H1 (cell line): ENCODE results near the gene GRIP1. TPM values are rescaled to one million over a fixed set of nuclear protein-coding genes. Genes with fewer than 3 reads are reported as not detected.

Source experiments
- CTCF ChIA-PET: fragments of 300-600 bp; sonication (Branson Sonifier 250); formaldehyde crosslinking; loops from one replicate; lab custom pipeline; 2021; ENCODE audit not compliant: partially characterized antibody; lab: Charles Lee
- POLR2A ChIA-PET: fragments of 300-600 bp; sonication (Branson Sonifier 250); formaldehyde crosslinking; loops from one replicate; lab custom pipeline; 2021; ENCODE audit warnings: inconsistent platforms; ENCODE audit not compliant: partially characterized antibody; lab: Charles Lee
- DNase-seq, 2 experiments: peaks; one replicate each; pipeline versions ENCODE4 v3.0.0 to v3.0.0-alpha.2; 2010 to 2022; ENCODE audit warnings: low spot score in 2 of 2, low read depth in 1 of 2, mixed read lengths in 1 of 2
- FAIRE-seq: peaks from 2 replicates; lab custom pipeline; 2011; peaks lifted over from hg19 to GRCh38; lab: Jason Lieb, UNC
- H2AFZ ChIP-seq: 2 replicates; pipeline ENCODE4 v1.8.1; 2012; ENCODE audit warnings: low read length, inconsistent platforms
- H2AK5ac ChIP-seq: 2 replicates; pipeline ENCODE4 v1.6.1; 2013; ENCODE audit warnings: low read depth, low read length
- H2BK120ac ChIP-seq: replicated peaks from 2 replicates; pipeline ENCODE3; 2013; ENCODE audit warnings: low read depth, low read length, inconsistent platforms
- H2BK12ac ChIP-seq: 2 replicates; pipeline ENCODE4 v1.6.1; 2013; ENCODE audit warnings: low read depth, low read length
- H2BK15ac ChIP-seq: 2 replicates; pipeline ENCODE4 v1.6.1; 2013; ENCODE audit warnings: low read length
- H2BK20ac ChIP-seq: 2 replicates; pipeline ENCODE4 v1.6.1; 2013; ENCODE audit warnings: low read length
- H2BK5ac ChIP-seq: 2 replicates; pipeline ENCODE4 v1.6.1; 2013; ENCODE audit warnings: low read depth, low read length
- H3K14ac ChIP-seq: 2 replicates; pipeline ENCODE4 v1.6.1; 2013; ENCODE audit warnings: inconsistent platforms; ENCODE audit not compliant: insufficient read length
- H3K18ac ChIP-seq: 2 replicates; pipeline ENCODE4 v1.6.1; 2013; ENCODE audit warnings: low read length; ENCODE audit errors: extremely low read depth
- H3K23ac ChIP-seq: 2 replicates; pipeline ENCODE4 v1.6.1; 2013; ENCODE audit warnings: inconsistent platforms; ENCODE audit not compliant: insufficient read length
- H3K23me2 ChIP-seq: 2 replicates; pipeline ENCODE4 v1.6.1; 2013; ENCODE audit warnings: low read depth, low read length
- H3K27ac ChIP-seq: 2 replicates; pipeline ENCODE4 v1.6.1; 2011; ENCODE audit warnings: low read depth, low read length, inconsistent platforms
- H3K27me3 ChIP-seq, 4 experiments: replicated peaks in 1 of 4; 1 replicate in 1 of 4; 2 replicates in 3 of 4; pipeline versions ENCODE4 v1.6.1 to v1.8.1; 2011 to 2013; ENCODE audit warnings: low read length in 3 of 4, mild to moderate bottlenecking in 3 of 4, inconsistent platforms in 2 of 4, mixed read lengths in 2 of 4, moderate library complexity in 1 of 4; ENCODE audit not compliant: control insufficient read depth in 3 of 4, insufficient read depth in 3 of 4; ENCODE audit errors: extremely low read depth in 1 of 4
- H3K36me3 ChIP-seq, 4 experiments: 2 replicates each; pipeline versions ENCODE4 v1.6.1 to v1.8.1; 2011 to 2013; ENCODE audit warnings: mild to moderate bottlenecking in 4 of 4, low read length in 3 of 4, moderate library complexity in 2 of 4, control low read depth in 1 of 4, inconsistent platforms in 1 of 4; ENCODE audit not compliant: insufficient read depth in 4 of 4, control insufficient read depth in 2 of 4
- H3K4ac ChIP-seq: replicated peaks from 2 replicates; pipeline ENCODE3; 2013; ENCODE audit warnings: low read length, low read depth, mixed read lengths, inconsistent platforms; ENCODE audit not compliant: insufficient read length
- H3K4me1 ChIP-seq, 4 experiments: replicated peaks in 1 of 4; 1 replicate in 1 of 4; 2 replicates in 3 of 4; pipeline versions ENCODE4 v1.6.1 to v1.8.1; 2011 to 2013; ENCODE audit warnings: low read length in 3 of 4, inconsistent platforms in 2 of 4, mixed read lengths in 1 of 4; ENCODE audit not compliant: insufficient read depth in 4 of 4, control insufficient read depth in 3 of 4
- H3K4me2 ChIP-seq, 2 experiments: 2 replicates each; pipeline versions ENCODE4 v1.6.1 to v1.8.1; 2011 to 2013; ENCODE audit warnings: low read depth in 2 of 2, low read length in 2 of 2, control low read depth in 1 of 2, inconsistent platforms in 1 of 2, mild to moderate bottlenecking in 1 of 2; ENCODE audit not compliant: insufficient read depth in 1 of 2
- H3K4me3 ChIP-seq, 4 experiments: fragments of 200-600, 300-600 bp in 1 of 4; sonication (generic), shearing (Covaris generic), sonication (Bioruptor Twin) in 1 of 4; 2 replicates each; pipeline versions ENCODE4 v1.5.1 to v1.8.1; 2011 to 2016; ENCODE audit warnings: low read length in 4 of 4, low read depth in 3 of 4, control low read depth in 2 of 4, inconsistent platforms in 2 of 4, mild to moderate bottlenecking in 2 of 4, mixed read lengths in 1 of 4, moderate library complexity in 1 of 4; ENCODE audit not compliant: insufficient read depth in 2 of 4; ENCODE audit errors: extremely low read depth in 1 of 4
- H3K56ac ChIP-seq: replicated peaks from 2 replicates; pipeline ENCODE3; 2013; ENCODE audit warnings: low read depth, mild to moderate bottlenecking, mixed read lengths, low read length, inconsistent platforms; ENCODE audit not compliant: insufficient read length
- H3K79me1 ChIP-seq: 2 replicates; pipeline ENCODE4 v1.6.1; 2013; ENCODE audit warnings: low read depth, low read length, control low read depth
- H3K79me2 ChIP-seq, 2 experiments: 2 replicates each; pipeline versions ENCODE4 v1.6.1 to v1.8.1; 2012 to 2013; ENCODE audit warnings: low read length in 2 of 2, mild to moderate bottlenecking in 2 of 2, inconsistent platforms in 1 of 2; ENCODE audit not compliant: insufficient read depth in 2 of 2, control insufficient read depth in 1 of 2
- H3K9ac ChIP-seq, 4 experiments: replicated peaks in 1 of 4; 1 replicate in 1 of 4; 2 replicates in 3 of 4; pipeline versions ENCODE4 v1.6.1 to v1.8.1; 2011 to 2013; ENCODE audit warnings: low read depth in 3 of 4, low read length in 3 of 4, control low read depth in 2 of 4, mild to moderate bottlenecking in 2 of 4, moderate library complexity in 2 of 4, inconsistent platforms in 1 of 4; ENCODE audit errors: extremely low read depth in 1 of 4
- H3K9me3 ChIP-seq, 2 experiments: 2 replicates each; pipeline versions ENCODE4 v1.6.1 to v1.8.1; 2012 to 2013; ENCODE audit warnings: mild to moderate bottlenecking in 2 of 2, moderate library complexity in 2 of 2, control low read depth in 1 of 2, inconsistent platforms in 1 of 2, low read depth in 1 of 2, low read length in 1 of 2, mixed read lengths in 1 of 2; ENCODE audit not compliant: insufficient read depth in 2 of 2
- H4K20me1 ChIP-seq, 2 experiments: replicated peaks in 1 of 2; 2 replicates each; pipeline versions ENCODE3 to v1.8.1; 2011 to 2013; ENCODE audit warnings: inconsistent platforms in 2 of 2, low read length in 2 of 2, mild to moderate bottlenecking in 1 of 2; ENCODE audit not compliant: insufficient read depth in 2 of 2, control insufficient read depth in 1 of 2
- H4K5ac ChIP-seq: 2 replicates; pipeline ENCODE4 v1.6.1; 2013; ENCODE audit warnings: low read length, low read depth, mixed read lengths, inconsistent platforms; ENCODE audit not compliant: insufficient read length
- H4K8ac ChIP-seq: 2 replicates; pipeline ENCODE4 v1.8.0; 2013; ENCODE audit warnings: mild to moderate bottlenecking, moderate library complexity, low read length, inconsistent platforms; ENCODE audit not compliant: insufficient read depth; ENCODE audit errors: extremely low read depth
- H4K91ac ChIP-seq: replicated peaks from 2 replicates; pipeline ENCODE3; 2013; ENCODE audit warnings: low read length, mixed read lengths, inconsistent platforms; ENCODE audit not compliant: insufficient read length
- RAD21 ChIP-seq, 2 experiments: IDR thresholded peaks in 1 of 2; conservative IDR thresholded peaks in 1 of 2; 2 replicates each; pipeline ENCODE4 v1.6.1; 2011; ENCODE audit warnings: low read depth in 2 of 2, low read length in 2 of 2, improper control_type of control experiment in 1 of 2, inconsistent platforms in 1 of 2, mild to moderate bottlenecking in 1 of 2, moderate library complexity in 1 of 2
- SIN3A ChIP-seq, 2 experiments: IDR thresholded peaks in 1 of 2; conservative IDR thresholded peaks in 1 of 2; 2 replicates each; pipeline ENCODE4 v1.6.1; 2011 to 2012; ENCODE audit warnings: low read length in 2 of 2, improper control_type of control experiment in 1 of 2, low read depth in 1 of 2, mild to moderate bottlenecking in 1 of 2
- TBP ChIP-seq: IDR thresholded peaks from 2 replicates; pipeline ENCODE4 v1.6.1; 2011; ENCODE audit warnings: low read depth, low read length, improper control_type of control experiment
- WGBS, 2 experiments: shearing (Covaris generic) in 1 of 2; methylation state at CpG; one replicate each; pipeline versions ENCODE4 v1.1.6 to v1.1.7; 2013 to 2015; ENCODE audit warnings: low lambda C conversion rate in 2 of 2, mixed read lengths in 2 of 2, inconsistent platforms in 1 of 2, low coverage in 1 of 2, missing lambda C conversion rate in 1 of 2; ENCODE audit not compliant: insufficient replicate concordance in 2 of 2, insufficient coverage in 1 of 2, insufficient read length in 1 of 2; ENCODE audit errors: extremely low coverage in 1 of 2, missing lambda C conversion rate in 1 of 2; 5-methylcytosine and 5-hydroxymethylcytosine counted together
- polyA plus RNA-seq, 7 experiments: library from polyadenylated mRNA; depleted of rRNA in 3 of 7; stranded (reverse) in 5 of 7; unstranded in 2 of 7; fragments of >200 nt in 5 of 7; fragments of 200-250 nt in 2 of 7; gene quantifications; 1 replicate in 5 of 7; 2 replicates in 1 of 7; 4 replicates in 1 of 7; pipeline versions ENCODE4 v1.2.1 to v1.2.3, GENCODE V29; 2011 to 2013; ENCODE audit warnings: missing spikeins in 2 of 7, mixed read lengths in 2 of 7
- total RNA-seq: library from RNA; stranded (reverse); fragmentation: NEBNext Ultra II Directional; extraction: Animal tissue kit (Norgen Biotek cat#: 25700); gene quantifications from 2 replicates; pipeline ENCODE4 v1.2.1, GENCODE V29; 2021

GRIP1 gene
- total and polyA plus RNA-seq, 2 of the 8 experiments (the other 6 are each of a cell fraction or from before 2014, with no cell fraction given), result 4.5 to 27.3 TPM

- peaks cover 0 to 3% (median 1%) of the 10 kb centered on the region in 4 experiments; a peak in 2 of 7 replicates for H3K4me1 ChIP-seq
- H4K20me1 ChIP-seq, result no peaks in the 10 kb centered on the region
- POLR2A ChIA-PET, result no interaction called here
- no peaks in the 10 kb centered on the region for H3K9me3 ChIP-seq
- FAIRE-seq, result no peak
- H3K14ac ChIP-seq, result no peak overlapping the region
- H2AFZ ChIP-seq, result no peak overlapping the region
- H3K4me3 ChIP-seq, result no peak overlapping the region
- no peak for DNase-seq
- WGBS, 2 experiments, result 75% methylated on average over 4 of the region's 4 CpGs; no CpG with 5 or more reads in 1 of the 2 experiments
- H3K27me3 ChIP-seq, result peaks cover 0 to 2% (median under 1%) of the 10 kb centered on the region in 4 experiments; a peak in 3 of 7 replicates
- H4K5ac ChIP-seq, result no peak overlapping the region
- no peak overlapping the region for H4K91ac ChIP-seq
- H3K18ac ChIP-seq, result no peak overlapping the region
- H3K23ac ChIP-seq, result no peak overlapping the region
- no peak overlapping the region for H3K56ac ChIP-seq
- H2BK15ac ChIP-seq, result no peak overlapping the region
- CTCF ChIA-PET, result interaction anchor here (0.9 to 8.3 kb wide), 8 partner anchors 10 to 555 kb away, joined by 3 to 72 read pairs (median 6); no protein-coding TSS in a partner anchor
- H3K4me2 ChIP-seq, result no peak overlapping the region
- H2BK120ac ChIP-seq, result no peak overlapping the region
- H3K79me2 ChIP-seq, result 0 out of 4 replicates have a peak, but pooled peaks cover 0 to 3% of the 10 kb centered on the region in 2 experiments
- TF ChIP-seq RAD21 (IDR thresholded peaks at IDR 0.05 in 1 of 2, conservative IDR thresholded peaks at IDR 0.05 in 1 of 2; ENCODE audit: low read depth in 2 of 2, low read length in 2 of 2), result no peak
- no peak for TF ChIP-seq SIN3A (conservative IDR thresholded peaks at IDR 0.05 in 1 of 2, IDR thresholded peaks at IDR 0.05 in 1 of 2; ENCODE audit: low read depth in 1 of 2, low read length in 2 of 2)
- TF ChIP-seq TBP, result no peak
- H3K27ac ChIP-seq, result no peak overlapping the region
- no peak overlapping the region for H2AK5ac ChIP-seq
- H4K8ac ChIP-seq, result no peak overlapping the region
- H3K9ac ChIP-seq, result no peak overlapping the region
- H2BK20ac ChIP-seq, result no peak overlapping the region
- no peak overlapping the region for H2BK12ac ChIP-seq
- H3K36me3 ChIP-seq, result no peaks in the 10 kb centered on the region
- H3K23me2 ChIP-seq, result no peaks in the 10 kb centered on the region; the same call in 1 of the 2 replicates
- no peak overlapping the region for H2BK5ac ChIP-seq
- no peaks in the 10 kb centered on the region for H3K79me1 ChIP-seq
- no peak overlapping the region for H3K4ac ChIP-seq
Observed at GRCh38 chr12:66699738-66700482, 21.0 kb upstream of the GRIP1 start.
